Measurements from ENCODE around the gene CES3. TPM values are rescaled to one million over a fixed set of nuclear protein-coding genes. Genes with fewer than 3 reads are reported as not detected.
"Not testable (repeated sequence)": the region's sequence is repeated elsewhere in the genome, so short reads cannot be mapped to it uniquely, and the experiment has no call there.

Gene CES3
- total and polyA plus RNA-seq, 11 donors, result 0.08 to 1.7 (median 0.88) TPM

DNA sequence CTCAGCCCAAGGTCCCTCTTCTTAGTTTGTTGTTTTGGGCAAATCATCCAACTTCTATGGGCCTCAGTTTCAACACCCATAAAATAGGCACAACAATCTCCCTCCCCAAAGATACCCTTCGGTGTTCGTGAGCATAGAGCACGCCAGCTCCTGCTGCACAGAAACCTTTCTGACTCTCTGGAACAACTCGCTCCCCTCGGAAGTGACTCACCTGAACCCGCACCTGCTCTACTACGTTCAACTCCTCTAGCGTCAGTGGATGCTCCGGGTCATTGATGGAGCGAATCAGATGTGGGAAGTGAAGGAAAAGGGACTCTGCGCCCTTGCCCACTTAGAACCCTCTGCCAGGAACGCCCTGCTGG is 27.3 kb upstream of the CES3 start:
- H3K4me1 ChIP-seq, result peaks cover 4 to 62% (median 37%) of the 10 kb centered on the region in 12 donors
- TF ChIP-seq POLR2A (IDR thresholded peaks at IDR 0.05), result no peak
- TF ChIP-seq, protein P1, sequence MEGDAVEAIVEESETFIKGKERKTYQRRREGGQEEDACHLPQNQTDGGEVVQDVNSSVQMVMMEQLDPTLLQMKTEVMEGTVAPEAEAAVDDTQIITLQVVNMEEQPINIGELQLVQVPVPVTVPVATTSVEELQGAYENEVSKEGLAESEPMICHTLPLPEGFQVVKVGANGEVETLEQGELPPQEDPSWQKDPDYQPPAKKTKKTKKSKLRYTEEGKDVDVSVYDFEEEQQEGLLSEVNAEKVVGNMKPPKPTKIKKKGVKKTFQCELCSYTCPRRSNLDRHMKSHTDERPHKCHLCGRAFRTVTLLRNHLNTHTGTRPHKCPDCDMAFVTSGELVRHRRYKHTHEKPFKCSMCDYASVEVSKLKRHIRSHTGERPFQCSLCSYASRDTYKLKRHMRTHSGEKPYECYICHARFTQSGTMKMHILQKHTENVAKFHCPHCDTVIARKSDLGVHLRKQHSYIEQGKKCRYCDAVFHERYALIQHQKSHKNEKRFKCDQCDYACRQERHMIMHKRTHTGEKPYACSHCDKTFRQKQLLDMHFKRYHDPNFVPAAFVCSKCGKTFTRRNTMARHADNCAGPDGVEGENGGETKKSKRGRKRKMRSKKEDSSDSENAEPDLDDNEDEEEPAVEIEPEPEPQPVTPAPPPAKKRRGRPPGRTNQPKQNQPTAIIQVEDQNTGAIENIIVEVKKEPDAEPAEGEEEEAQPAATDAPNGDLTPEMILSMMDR (IDR thresholded peaks at IDR 0.05), result no peak
- no peak for DNase-seq

DNA sequence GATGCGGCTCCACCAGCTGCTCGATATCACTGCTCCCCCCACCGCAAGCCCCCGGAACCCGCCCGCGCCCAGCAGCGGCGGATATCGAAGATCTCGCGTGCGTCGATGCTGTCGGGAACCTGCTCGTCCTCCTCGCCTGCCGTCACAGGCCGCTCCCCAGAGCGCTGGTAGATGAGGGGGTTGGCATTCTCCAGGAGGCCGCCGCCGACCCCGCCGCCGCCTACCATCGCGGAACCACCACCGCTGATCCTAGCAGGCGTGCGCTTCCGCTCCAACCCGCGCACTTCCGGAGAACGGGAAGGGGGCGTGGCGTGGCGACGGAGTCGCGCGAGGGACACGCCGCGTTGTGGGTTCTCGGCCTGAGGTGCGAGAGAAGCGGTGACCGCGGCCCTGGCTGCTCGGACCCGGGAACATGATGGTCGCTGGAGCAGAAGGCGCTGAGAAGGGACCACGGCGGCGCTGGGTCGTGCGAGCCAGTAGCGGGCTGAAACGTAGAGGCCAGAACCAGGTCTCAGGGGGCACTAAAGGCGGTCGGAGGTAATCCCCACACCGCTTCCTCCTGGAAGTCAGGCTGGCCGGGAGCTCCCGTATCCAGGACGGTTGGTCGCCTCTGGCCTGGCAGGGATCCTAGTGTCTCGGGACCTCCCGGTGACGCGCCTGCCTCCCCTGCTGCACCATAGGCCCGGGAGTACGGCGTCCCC is 26.8 kb upstream of the CES3 start, which contains the start of gene CIAO2B:
CIAO2B (minus strand) TSS at position 265 of the 701 bp plus-strand sequence; CDS start at position 227, 38 bp downstream.
- Histone ChIP-seq H3K36me3 (peaks cover 0 to 45% (median 30%) of the 10 kb centered on the region in 9 donors), H3K4me3 (peak within 1 kb of the TSS; percentile 67 to 100 (median 95)), H3K4me1 (peaks cover 4 to 58% (median 37%) of the 10 kb centered on the region in 12 donors), H3K9me3 (no peaks in the 10 kb centered on the region), H3K27me3 (no peaks in the 10 kb centered on the region), H3K27ac (peak within 1 kb of the TSS; percentile 82 to 99 (median 96))
- intact Hi-C loops (cut with DNase I), result loop anchor here in 1 of 10 donors (5.0 kb wide), 1 partner anchor 37 kb away; no protein-coding TSS in a partner anchor
- TF ChIP-seq, protein P1 (IDR thresholded peaks at IDR 0.05), result no peak
- peak; percentile 27 to 79 for TF ChIP-seq POLR2A (IDR thresholded peaks at IDR 0.05)
- 0% methylated on average over 35 to 76 of the region's 76 CpGs for WGBS, 4 donors
- ATAC-seq, result peak; percentile 66 to 91 (median 81)
- DNase-seq, result peak; percentile 91 to 95 (median 93)

More for the DNA sequence above, 27.3 kb upstream of the CES3 start:
- Histone ChIP-seq H3K27me3 (no peaks in the 10 kb centered on the region), H3K9me3 (no peaks in the 10 kb centered on the region), H3K27ac (peak overlapping the region; percentile 82 to 99 (median 96)), H3K4me3 (peak overlapping the region; percentile 67 to 100 (median 95)), H3K36me3 (peaks cover 0 to 40% (median 24%) of the 10 kb centered on the region in 9 donors)
- WGBS, 4 donors, result 3 to 5% (median 4%) methylated on average over 12 of the region's 12 CpGs
- intact Hi-C loops (cut with DNase I), result loop anchor here in 1 of 10 donors (5.0 kb wide), 1 partner anchor 36 kb away; no protein-coding TSS in a partner anchor
- no peak for ATAC-seq

DNA sequence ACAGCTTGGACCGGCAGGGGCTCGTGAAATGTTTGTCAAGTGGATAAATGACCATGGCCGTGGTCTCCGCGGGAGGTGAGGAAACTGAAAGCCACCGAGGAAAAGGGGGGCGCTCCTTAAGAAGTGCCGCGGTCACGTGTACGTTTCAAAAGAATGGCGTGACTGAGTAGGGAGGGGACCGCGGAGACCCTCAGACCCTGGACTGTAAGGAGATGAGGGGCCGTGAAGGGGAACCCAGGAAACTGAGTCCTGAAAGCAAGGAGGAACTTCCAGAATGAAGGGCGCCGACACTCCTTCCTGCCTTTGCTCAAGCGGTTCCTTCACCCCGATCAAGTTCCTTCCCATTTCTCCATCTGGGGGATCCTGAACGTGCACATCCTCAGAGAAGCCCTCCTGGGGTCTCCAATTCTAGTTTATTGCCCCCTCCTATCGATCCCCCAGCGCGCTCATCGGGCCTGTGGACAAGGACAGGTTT is 26.2 kb upstream of the CES3 start:
- Histone ChIP-seq H3K4me3 (peak overlapping the region; percentile 67 to 100 (median 95)), H3K27ac (peak overlapping the region; percentile 82 to 99 (median 96)), H3K36me3 (peaks cover 0 to 51% (median 35%) of the 10 kb centered on the region in 9 donors), H3K4me1 (peaks cover 4 to 58% (median 37%) of the 10 kb centered on the region in 12 donors)
- not testable (repeated sequence) for H3K27me3 ChIP-seq, DNase-seq, H3K9me3 ChIP-seq
- 0 to 1% (median 1%) methylated on average over 20 to 24 of the region's 24 CpGs for WGBS, 4 donors
- intact Hi-C loops (cut with DNase I), result loop anchor here in 2 of 10 donors (5.0 kb wide), 1 partner anchor 38 kb away; no protein-coding TSS in a partner anchor
- peak in 3 of 4 donors; percentile 0 to 1 (median 0) for ATAC-seq

DNA sequence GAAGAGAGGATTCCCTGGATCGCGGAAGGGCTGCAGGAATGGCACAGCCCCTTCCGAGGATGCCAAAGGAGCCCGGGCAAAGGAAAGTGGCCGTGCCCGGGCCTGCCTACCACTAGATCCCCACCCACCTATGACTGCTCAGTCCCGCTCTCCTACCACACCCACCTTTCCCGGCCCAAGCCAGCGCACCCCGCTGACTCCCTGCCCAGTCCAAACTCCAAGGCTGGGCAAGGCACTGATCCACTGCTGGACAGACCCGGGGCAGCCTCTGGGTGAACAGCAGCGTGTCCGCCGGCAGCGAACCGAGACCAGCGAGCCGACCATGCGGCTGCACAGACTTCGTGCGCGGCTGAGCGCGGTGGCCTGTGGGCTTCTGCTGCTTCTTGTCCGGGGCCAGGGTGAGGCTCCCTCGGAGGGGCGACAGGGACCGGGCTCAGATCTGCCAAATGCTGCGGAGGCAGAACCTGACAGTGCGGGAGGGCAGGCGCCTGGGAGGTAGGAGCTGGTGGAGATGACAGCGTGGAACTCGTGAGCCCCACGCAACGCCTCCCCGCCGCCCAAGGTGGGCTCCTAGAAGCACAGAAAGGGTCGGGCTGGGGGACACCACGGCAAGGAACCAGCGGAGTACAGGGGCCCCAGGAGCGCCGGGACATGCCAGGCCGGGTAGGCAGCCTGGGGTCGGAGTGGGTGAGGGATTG is 25.6 kb upstream of the CES3 start, which contains the start of gene CES2:
CES2 (plus strand) TSS at position 203 of the 698 bp plus-strand sequence; CDS start at position 323, 120 bp downstream.
- ATAC-seq, result peak; percentile 32 to 71 (median 63)
- peaks cover 0 to 55% (median 41%) of the 10 kb centered on the region in 9 donors for H3K36me3 ChIP-seq

More for the DNA sequence above, 25.6 kb upstream of the CES3 start, which contains the start of gene CES2:
- peak within 1 kb of the TSS; percentile 82 to 99 (median 96) for H3K27ac ChIP-seq
- H3K4me1 ChIP-seq, result peaks cover 4 to 58% (median 37%) of the 10 kb centered on the region in 12 donors
- intact Hi-C loops (cut with DNase I), result loop anchor here in 1 of 10 donors (5.0 kb wide), 1 partner anchor 38 kb away; no protein-coding TSS in a partner anchor
- peak within 1 kb of the TSS; percentile 67 to 100 (median 95) for H3K4me3 ChIP-seq
- 15 to 27% (median 24%) methylated on average over 29 to 44 of the region's 44 CpGs for WGBS, 4 donors
- peak in 4 of 5 donors; percentile 53 to 83 (median 66) for DNase-seq
- no peaks in the 10 kb centered on the region for H3K9me3 ChIP-seq
- H3K27me3 ChIP-seq, result no peaks in the 10 kb centered on the region
- TF ChIP-seq, protein P1 (IDR thresholded peaks at IDR 0.05), result no peak
- TF ChIP-seq POLR2A (IDR thresholded peaks at IDR 0.05), result peak in 1 of 2 donors; percentile 50
